HepG2 (cell line): ENCODE measurements around the gene TUBGCP3.

Experiments
- ARHGAP35 ChIP-seq: sonication (generic); formaldehyde crosslinking; IDR thresholded peaks from 2 replicates; pipeline ENCODE4 v1.9.0; 2022; ENCODE audit warnings: mild to moderate bottlenecking, inconsistent platforms, moderate library complexity, missing genetic modification reagents, borderline replicate concordance
- BCL6 ChIP-seq: IDR thresholded peaks from 2 replicates; pipeline ENCODE4 v1.6.1; 2016; ENCODE audit warnings: missing genetic modification reagents, missing compliant biosample characterization
- CTCF ChIP-seq: sonication (generic); formaldehyde crosslinking; IDR thresholded peaks from 2 replicates; pipeline ENCODE4 v1.5.0; 2020; ENCODE audit warnings: mild to moderate bottlenecking, missing genetic modification reagents, moderate library complexity
- ETV5 ChIP-seq: IDR thresholded peaks from 2 replicates; pipeline ENCODE4 v1.6.1; 2018; ENCODE audit warnings: missing biosample characterization, missing genetic modification reagents, inconsistent platforms, borderline replicate concordance
- EZH2 ChIP-seq: conservative IDR thresholded peaks from 2 replicates; pipeline ENCODE4 v1.6.1; 2012; ENCODE audit warnings: mild to moderate bottlenecking, low read depth, low read length, moderate library complexity
- JUNB ChIP-seq: sonication (generic); formaldehyde crosslinking; IDR thresholded peaks from 2 replicates; pipeline ENCODE4 v1.8.0; 2022; ENCODE audit warnings: missing genetic modification reagents, mild to moderate bottlenecking, borderline replicate concordance
- MYNN ChIP-seq: sonication (generic); formaldehyde crosslinking; IDR thresholded peaks from 2 replicates; pipeline ENCODE4 v1.4.0; 2020; ENCODE audit warnings: mild to moderate bottlenecking, low read depth, missing genetic modification reagents
- POLR2A ChIP-seq, 2 experiments: IDR thresholded peaks; 2 replicates each; pipeline ENCODE4 v1.6.1; 2011; ENCODE audit warnings: low read depth in 2 of 2, low read length in 2 of 2, mild to moderate bottlenecking in 1 of 2, moderate library complexity in 1 of 2; ENCODE audit not compliant: insufficient read depth in 1 of 2
- ZNF83 ChIP-seq: sonication (generic); formaldehyde crosslinking; IDR thresholded peaks from 2 replicates; pipeline ENCODE4 v1.4.0; 2020; ENCODE audit warnings: missing genetic modification reagents, mild to moderate bottlenecking, borderline replicate concordance
- TF ChIP-seq, protein P1 (sequence below): sonication (generic); formaldehyde crosslinking; IDR thresholded peaks from 2 replicates; pipeline ENCODE4 v1.4.0; 2020; ENCODE audit warnings: mild to moderate bottlenecking, missing genetic modification reagents
- TF ChIP-seq, protein P2 (sequence below), 2 experiments: sonication (generic) in 1 of 2; formaldehyde crosslinking in 1 of 2; IDR thresholded peaks; 2 replicates each; pipeline versions ENCODE4 v1.5.1 to v1.6.1; 2011 to 2020; ENCODE audit warnings: borderline replicate concordance in 1 of 2, low read depth in 1 of 2, low read length in 1 of 2, mild to moderate bottlenecking in 1 of 2, missing genetic modification reagents in 1 of 2, moderate library complexity in 1 of 2

GRCh38 chr13:112626124-112626523, 38.2 kb upstream of the TUBGCP3 start:
- no peak for TF ChIP-seq ARHGAP35 (CRISPR knock-in tag)
- no peak for TF ChIP-seq EZH2
- TF ChIP-seq, protein P1, sequence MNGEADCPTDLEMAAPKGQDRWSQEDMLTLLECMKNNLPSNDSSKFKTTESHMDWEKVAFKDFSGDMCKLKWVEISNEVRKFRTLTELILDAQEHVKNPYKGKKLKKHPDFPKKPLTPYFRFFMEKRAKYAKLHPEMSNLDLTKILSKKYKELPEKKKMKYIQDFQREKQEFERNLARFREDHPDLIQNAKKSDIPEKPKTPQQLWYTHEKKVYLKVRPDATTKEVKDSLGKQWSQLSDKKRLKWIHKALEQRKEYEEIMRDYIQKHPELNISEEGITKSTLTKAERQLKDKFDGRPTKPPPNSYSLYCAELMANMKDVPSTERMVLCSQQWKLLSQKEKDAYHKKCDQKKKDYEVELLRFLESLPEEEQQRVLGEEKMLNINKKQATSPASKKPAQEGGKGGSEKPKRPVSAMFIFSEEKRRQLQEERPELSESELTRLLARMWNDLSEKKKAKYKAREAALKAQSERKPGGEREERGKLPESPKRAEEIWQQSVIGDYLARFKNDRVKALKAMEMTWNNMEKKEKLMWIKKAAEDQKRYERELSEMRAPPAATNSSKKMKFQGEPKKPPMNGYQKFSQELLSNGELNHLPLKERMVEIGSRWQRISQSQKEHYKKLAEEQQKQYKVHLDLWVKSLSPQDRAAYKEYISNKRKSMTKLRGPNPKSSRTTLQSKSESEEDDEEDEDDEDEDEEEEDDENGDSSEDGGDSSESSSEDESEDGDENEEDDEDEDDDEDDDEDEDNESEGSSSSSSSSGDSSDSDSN (CRISPR knock-in tag), result no peak
- no peak for TF ChIP-seq BCL6 (CRISPR knock-in tag)
- no peak for TF ChIP-seq JUNB (CRISPR knock-in tag)
- TF ChIP-seq POLR2A (IDR thresholded peaks at IDR 0.05; ENCODE audit: insufficient read depth in 1 of 2, low read depth in 2 of 2, low read length in 2 of 2), result no peak
- no peak for TF ChIP-seq ZNF83 (CRISPR knock-in tag)
- TF ChIP-seq ETV5 (CRISPR knock-in tag), result no peak
- TF ChIP-seq, protein P2, sequence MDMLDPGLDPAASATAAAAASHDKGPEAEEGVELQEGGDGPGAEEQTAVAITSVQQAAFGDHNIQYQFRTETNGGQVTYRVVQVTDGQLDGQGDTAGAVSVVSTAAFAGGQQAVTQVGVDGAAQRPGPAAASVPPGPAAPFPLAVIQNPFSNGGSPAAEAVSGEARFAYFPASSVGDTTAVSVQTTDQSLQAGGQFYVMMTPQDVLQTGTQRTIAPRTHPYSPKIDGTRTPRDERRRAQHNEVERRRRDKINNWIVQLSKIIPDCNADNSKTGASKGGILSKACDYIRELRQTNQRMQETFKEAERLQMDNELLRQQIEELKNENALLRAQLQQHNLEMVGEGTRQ (IDR thresholded peaks at IDR 0.05; ENCODE audit: low read depth, low read length), result no peak
- TF ChIP-seq, protein P2 (CRISPR knock-in tag; IDR thresholded peaks at IDR 0.05; ENCODE audit: borderline replicate concordance), result no peak
- TF ChIP-seq MYNN (CRISPR knock-in tag), result no peak
- no peak for TF ChIP-seq CTCF (CRISPR knock-in tag)
